ENCODE measurements around the gene CAV3.
A peak's percentile ranks its signal among the peaks of the same experiment; 100 is the strongest.

CAV3 gene

DNA sequence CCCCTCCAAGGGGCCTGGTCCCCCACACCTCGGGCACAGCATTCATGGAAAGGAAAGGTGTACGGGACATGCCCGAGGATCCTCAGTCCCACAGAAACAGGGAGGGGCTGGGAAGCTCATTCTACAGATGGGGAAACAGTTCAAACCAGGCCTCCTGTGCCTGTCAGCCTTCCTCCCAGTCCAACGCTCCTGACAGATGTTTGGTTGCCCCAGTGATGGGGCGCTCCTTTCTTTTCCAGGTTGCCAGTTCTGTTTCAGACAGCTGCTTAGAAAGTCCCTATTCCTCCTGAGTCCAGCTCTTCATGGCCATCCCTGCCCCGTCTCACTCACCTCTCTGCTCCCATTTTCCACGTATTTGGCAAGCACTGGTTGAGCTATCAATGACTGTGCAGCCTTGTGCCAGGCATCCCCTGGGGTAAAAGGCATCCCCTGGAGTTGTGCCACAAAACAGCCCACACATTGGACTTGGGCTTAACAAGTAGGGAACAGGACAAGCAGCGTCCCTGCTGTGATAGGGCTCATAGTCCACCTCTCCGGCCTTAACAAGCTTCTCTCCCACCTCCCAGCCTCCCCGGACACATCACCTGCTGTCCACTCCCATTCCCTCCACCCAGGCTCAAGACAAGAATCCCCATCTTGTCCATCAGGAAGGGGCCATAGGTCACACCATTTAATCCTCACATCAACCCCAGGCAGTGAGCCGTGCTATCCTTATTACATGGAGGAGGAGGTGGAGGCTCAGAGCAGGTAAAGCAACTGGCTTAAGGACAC lies 29.2 kb downstream of the CAV3 start:
- no peak for DNase-seq

DNA sequence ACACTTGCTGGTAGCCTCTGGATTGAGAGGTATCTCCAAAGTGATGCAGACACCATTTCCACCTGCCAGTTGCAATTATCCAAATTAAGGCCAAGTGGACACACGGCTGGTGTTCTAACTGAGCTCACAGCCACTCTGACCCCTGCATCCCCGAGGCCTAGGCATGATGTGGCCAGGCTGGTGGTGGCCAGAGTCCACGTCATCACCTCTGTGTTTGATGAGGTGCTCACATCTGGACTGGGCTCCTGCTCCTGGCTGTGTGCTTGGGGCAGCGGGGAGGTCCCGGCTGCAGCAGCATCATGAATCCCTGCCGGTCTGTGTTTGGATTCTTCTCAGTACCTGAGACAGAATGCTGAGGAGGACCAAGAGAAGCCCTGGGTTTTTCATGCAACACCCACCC lies 30.9 kb downstream of the CAV3 start:
- no peak for DNase-seq

GRCh38 chr3:8765528-8765927 lies 31.9 kb downstream of the CAV3 start:
- no peak for DNase-seq

GRCh38 chr3:8766148-8766547 lies 32.5 kb downstream of the CAV3 start:
- no peak for DNase-seq

DNA sequence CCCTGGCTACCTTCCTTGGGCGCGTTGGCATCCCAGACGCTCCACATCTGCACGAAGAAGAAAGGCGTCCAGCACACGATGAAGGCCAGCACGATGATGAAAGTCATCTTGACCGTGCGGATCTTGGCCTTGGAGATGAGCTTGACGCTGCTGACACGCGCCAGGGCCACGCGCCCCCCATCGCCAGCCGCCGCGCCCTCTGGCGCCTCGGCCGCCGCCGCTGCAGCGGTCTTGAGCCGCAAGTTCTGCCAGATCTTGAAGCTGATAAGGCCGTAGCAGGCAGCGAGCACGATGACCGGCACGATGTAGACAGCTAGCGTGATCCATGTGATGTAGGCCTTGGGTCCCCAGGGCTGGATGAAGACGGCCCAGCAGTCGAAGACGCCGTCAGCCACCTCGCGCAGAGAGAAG lies 33.7 kb downstream of the CAV3 start:
- DNase-seq = no peak

DNA sequence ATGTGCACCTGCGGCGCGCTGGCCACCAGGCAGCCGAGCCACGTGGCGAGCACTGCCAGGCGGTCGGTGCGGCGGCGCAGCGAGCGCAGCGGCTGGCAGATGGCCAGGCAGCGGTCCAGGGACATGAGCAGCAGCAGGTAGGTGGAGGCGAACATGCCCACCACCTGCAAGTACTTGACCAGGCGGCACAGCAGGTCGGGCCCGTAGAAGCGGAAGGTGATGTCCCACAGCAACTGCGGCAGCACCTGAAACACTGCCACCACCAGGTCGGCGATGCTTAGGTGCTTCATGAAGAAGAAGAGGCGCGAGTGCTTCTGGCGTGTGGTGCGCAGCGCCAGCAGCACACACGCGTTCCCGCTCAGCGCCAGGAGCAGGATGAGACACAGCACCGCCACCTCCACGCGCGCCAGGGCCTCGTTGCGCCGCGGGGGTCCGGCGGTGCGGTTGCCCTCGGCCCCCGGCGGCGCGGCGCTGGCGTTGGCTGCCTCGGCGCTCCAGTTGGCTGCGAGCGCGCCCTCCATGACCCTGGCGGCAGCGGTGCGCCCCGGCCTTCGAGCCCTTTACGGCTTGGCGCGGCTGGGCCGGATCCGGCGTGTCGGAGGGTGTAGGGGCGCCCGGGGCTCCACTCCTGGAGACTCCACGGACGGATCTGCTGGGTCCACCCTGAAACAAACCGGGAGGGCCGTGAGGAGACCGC lies 34.2 kb downstream of the CAV3 start:
- DNase-seq = no peak

- no peak for DNase-seq
These were observed 34.9 kb downstream of the CAV3 start for GRCh38 chr3:8768364-8769087.

- DNase-seq = peak in 1 of 2 donors; percentile 27
These were observed 35.7 kb downstream of the CAV3 start, which contains the start of gene OXTR for GRCh38 chr3:8769088-8769822. Gene OXTR (minus strand): TSS chr3:8769613. CDS start chr3:8768187, 1,426 bp downstream.

DNA sequence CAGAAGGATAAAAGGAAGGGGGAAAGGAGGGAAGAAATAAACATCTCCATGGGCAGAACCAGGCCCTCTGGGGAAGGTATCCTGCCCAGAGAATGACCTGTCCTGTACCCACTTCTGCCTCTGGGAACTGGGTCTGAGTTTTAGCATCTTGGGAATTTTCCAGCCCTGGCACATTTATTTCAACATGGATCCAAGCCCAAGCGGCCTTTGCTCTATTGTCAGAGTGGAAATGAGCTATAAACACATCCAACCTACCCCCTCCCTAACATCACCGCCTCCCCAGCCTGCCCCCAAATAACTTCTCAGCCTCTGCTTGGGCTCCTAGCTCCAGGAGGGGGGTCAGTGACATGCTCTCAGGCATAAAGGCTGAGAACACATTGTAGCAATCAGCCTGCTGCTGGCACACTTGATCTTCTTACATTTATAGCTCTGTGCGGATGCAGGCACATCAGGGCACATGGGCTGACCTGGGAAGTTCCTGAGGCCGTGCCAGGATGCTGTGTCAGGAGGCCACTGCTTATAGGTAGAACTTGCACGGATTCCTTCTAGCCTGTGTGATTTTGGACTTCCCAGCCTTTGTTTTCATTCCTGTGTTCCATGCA lies 40.4 kb downstream of the CAV3 start:
- DNase-seq = no peak

DNA sequence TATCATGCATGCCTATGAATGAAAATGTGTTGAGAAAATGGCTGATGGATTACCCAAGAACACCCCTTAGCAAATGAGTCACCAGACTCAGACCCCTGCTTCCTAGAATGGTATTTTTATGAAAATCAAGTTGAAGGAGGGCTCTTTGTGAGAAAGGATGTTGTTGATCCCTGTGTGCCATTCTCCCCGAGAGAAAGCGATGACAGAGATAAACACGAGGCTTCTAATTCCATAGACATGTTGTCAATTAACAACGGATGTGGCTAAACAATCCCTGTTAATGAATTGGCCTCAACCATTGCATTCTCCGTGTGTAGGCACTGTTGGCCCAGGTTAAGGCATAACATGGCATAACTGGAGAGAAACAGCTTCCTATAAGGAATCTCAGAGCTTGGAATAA lies 41.6 kb downstream of the CAV3 start:
- no peak for DNase-seq

DNA sequence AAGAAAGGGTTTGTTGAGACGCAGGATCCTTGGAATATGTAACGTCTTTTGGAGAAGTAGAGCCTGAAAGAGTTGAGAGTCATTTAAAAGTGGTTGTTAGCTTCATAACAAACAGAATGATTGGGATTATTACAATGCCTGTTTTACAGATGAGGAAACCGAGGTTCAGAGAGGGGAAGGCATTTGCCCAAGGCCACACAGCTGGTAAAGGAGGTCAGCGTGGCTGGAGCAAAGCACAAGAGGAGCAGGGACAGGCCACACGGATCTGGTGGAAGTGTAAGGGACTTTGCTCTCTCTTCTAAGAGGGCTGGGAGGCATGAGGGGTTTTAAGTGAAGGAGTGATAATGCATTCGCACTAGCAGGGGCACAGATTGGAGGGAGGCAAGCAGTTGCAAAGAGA lies 42.0 kb downstream of the CAV3 start:
- no peak for DNase-seq

DNA sequence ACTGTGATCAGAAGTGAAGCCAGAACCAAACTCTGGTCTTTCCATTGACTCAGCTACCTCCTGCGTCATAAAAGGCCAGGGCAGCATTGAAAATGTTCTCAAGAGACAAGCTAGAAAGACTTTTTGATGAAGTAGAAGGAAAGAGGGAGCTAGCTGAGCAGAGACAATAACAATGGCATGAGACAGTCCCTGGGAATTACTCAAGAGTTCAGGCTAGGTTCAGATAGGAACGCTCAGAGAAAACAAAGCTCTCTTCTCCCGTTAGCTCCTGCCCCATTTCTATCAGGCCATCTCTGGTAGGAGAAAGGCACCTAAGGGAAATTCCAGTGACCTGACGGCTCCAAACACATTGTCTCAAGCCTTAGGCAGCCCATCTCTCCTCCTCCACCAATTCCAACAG lies 42.8 kb downstream of the CAV3 start:
- DNase-seq = no peak

DNA sequence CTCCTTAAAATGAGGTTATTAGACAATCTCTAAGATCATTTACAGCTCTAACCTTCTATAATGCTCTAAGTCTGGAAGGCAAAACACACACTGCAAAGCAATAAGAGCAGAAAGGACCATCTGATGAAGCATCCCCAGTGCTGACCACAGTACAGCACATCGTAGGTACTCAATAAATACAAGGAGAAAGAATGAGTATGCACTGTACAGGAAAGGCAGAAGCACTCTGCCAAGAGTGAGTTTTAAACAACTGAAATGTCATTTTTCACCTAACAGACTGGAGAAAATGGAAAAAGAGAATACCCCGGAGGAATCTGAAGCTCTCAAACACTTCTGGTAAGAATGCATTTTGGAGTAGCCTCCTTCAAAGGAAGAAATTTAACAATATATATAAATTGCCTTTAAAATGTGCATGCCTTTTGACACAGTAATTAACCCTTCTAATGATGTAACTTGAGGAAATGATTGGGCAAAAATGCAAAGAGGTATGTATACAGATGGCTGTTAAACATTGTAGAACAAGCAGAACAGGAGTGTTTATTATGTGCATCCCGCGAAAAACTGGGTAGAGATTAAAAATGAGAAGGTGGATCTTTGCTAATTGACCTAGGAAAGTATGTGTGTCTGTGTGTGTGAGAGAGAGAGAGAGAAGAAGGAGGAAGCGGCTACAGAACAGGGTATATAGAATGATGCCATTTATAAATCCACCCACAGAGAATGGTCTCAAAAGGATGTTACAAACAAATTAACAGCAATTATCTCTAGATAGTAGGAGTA lies 43.8 kb downstream of the CAV3 start:
- DNase-seq = no peak

DNA sequence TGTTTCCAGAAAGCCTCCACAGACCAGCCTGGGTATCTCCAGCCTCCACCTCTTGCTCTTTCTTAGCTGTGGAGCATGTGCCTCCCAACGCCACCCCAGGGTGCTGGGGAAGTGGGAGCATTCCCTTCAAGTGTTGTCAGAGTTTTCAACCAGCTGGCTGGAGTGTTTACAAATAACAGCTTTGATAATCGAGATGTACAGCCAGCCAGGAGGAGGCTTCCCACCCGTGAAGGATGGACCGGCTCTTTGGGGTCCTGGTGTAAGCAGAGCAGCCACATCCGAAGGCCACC lies 44.3 kb downstream of the CAV3 start:
- DNase-seq = no peak

DNA sequence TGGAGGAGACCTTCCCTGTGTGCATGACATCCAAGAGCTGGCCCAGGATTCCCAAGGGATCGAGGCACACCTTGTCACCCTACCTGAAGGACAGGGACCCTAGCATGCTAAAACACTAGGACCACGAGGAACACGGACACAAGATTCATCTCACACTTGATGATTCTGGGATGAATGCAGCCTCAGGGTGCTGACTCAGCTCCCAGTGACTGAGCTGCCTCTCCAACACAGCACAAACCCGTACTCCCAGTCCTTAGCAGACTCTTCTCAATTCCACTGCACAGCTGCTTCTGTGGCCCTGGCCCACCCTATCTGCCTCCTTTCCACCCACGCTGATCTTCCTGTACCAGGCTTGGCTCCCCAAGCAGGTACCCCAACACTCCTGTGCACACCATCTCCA lies 44.9 kb downstream of the CAV3 start:
- DNase-seq = no peak

GRCh38 chr3:8780279-8780678 lies 46.7 kb downstream of the CAV3 start:
- DNase-seq = no peak

DNA sequence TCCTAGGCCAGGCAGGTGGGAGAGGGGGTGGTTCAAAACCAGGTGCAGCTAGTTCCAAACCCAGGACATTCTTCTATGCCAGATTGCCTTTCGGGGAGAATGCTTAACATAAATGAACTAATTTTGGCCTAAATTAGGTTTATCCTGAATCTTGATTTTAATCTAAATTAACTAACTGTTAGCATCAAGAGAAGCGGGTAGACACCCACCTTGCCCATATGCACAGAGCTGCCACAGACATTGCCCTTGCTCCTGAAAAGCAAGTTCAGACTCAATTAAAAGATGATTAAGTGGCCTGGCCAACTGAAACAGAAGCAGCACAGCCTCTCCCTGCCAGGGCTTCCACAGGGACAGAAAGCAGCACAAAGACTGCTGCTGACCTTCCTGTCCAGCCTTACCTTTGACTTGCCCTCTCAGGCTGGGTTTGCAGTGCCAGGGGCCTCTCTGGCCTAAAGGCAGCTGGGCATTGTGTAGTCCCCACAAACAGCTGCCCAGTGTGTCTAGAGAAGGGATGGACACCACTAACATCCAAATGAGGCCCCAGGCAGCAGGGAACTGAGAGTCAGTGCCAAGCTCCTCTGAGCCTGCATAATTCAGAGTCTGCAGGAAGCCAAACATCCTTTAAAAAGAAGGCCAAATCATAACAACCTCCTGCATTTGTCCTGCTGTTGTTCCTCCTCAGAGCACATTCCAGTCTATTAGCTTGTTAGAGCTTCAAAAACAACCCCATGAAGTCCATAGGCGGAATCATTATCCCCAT lies 51.3 kb downstream of the CAV3 start:
- DNase-seq = no peak

DNA sequence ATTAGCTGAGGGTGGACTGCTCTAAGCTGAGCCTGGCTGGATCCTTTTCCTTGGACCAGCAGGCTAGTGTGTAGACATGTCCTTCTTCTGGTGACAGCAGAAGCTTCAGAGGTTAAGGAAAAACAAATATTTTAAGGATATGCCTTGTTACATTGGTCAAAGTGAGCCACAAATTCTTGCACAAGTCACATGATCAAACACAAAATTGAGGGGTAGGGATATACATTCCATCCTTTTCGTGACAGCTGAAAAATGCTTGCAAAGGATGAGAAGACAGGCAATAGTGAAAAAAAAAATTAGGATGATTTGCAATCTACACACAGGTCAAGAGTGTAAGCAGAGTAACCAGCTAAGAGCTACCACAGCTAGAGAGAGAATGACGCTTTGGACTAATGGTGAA lies 56.9 kb downstream of the CAV3 start:
- no peak for DNase-seq

DNA sequence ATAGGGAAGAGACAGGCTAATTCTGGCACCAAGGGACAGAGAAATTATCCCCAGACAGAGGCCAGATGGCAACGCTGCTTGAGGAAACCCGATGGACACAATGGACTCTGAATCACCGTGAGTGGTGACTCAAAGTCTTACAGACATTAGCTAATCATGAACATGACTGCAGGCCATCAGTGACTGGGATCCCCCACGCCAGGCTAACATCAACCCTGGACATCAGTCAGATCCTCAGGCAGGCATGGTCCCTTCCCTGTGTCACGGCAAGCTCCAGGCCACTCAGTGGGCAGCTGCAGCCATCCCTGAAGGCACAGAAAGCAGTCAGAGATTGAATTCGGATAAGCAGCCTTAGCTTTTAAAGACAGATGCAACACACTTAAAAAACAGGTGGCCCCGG lies 59.6 kb downstream of the CAV3 start:
- no peak for DNase-seq

GRCh38 chr3:8794247-8794646 lies 60.6 kb downstream of the CAV3 start:
- DNase-seq = no peak
